ENCODE data around the gene ITPK1.

The ITPK1 gene

GRCh38 chr14:93044556-93044955 lies 71.2 kb downstream of the ITPK1 start:
- no peak for DNase-seq (ENCODE audit: low read depth in 2 of 2)

- no peak for DNase-seq (ENCODE audit: low read depth in 2 of 2)
Measured at GRCh38 chr14:93044121-93044520, 71.6 kb downstream of the ITPK1 start.

GRCh38 chr14:93042968-93043940 lies 72.5 kb downstream of the ITPK1 start:
- no peak for DNase-seq (ENCODE audit: low read depth in 2 of 2)

GRCh38 chr14:93041830-93042229 lies 73.9 kb downstream of the ITPK1 start:
- no peak for DNase-seq (ENCODE audit: low read depth in 2 of 2)

GRCh38 chr14:93040982-93041381 lies 74.7 kb downstream of the ITPK1 start:
- DNase-seq (ENCODE audit: low read depth in 2 of 2) = no peak

- no peak for DNase-seq (ENCODE audit: low read depth in 2 of 2)
Measured at GRCh38 chr14:93040443-93040842, 75.3 kb downstream of the ITPK1 start.

GRCh38 chr14:93039649-93040315 lies 75.9 kb downstream of the ITPK1 start:
- DNase-seq (ENCODE audit: low read depth in 2 of 2) = no peak

GRCh38 chr14:93037351-93037750 lies 78.4 kb downstream of the ITPK1 start:
- DNase-seq (ENCODE audit: low read depth in 2 of 2) = no peak

- no peak for DNase-seq (ENCODE audit: low read depth in 2 of 2)
Measured at GRCh38 chr14:93036652-93037345, 78.9 kb downstream of the ITPK1 start.

- DNase-seq (ENCODE audit: low read depth in 2 of 2) = no peak
Measured at GRCh38 chr14:93035917-93036651, 79.6 kb downstream of the ITPK1 start.

- no peak for DNase-seq (ENCODE audit: low read depth in 2 of 2)
Measured at GRCh38 chr14:93035585-93035916, 80.2 kb downstream of the ITPK1 start.

- DNase-seq (ENCODE audit: low read depth in 2 of 2) = no peak
Measured at GRCh38 chr14:93034671-93034994, 81.1 kb downstream of the ITPK1 start.

GRCh38 chr14:93033983-93034670 lies 81.6 kb downstream of the ITPK1 start:
- peak in 1 of 2 donors; percentile 13 for DNase-seq (ENCODE audit: low read depth in 2 of 2)

GRCh38 chr14:93033084-93033982 lies 82.4 kb downstream of the ITPK1 start:
- no peak for DNase-seq (ENCODE audit: low read depth in 2 of 2)

- no peak for DNase-seq (ENCODE audit: low read depth in 2 of 2)
Measured at GRCh38 chr14:93032421-93032936, 83.2 kb downstream of the ITPK1 start.

GRCh38 chr14:93031505-93032315 lies 84.0 kb downstream of the ITPK1 start:
- DNase-seq (ENCODE audit: low read depth in 2 of 2) = no peak

- no peak for DNase-seq (ENCODE audit: low read depth in 2 of 2)
Measured at GRCh38 chr14:93030761-93031160, 85.0 kb downstream of the ITPK1 start.

GRCh38 chr14:93029911-93030508 lies 85.7 kb downstream of the ITPK1 start:
- DNase-seq (ENCODE audit: low read depth in 2 of 2) = no peak

- no peak for DNase-seq (ENCODE audit: low read depth in 2 of 2)
Measured at GRCh38 chr14:93029417-93029816, 86.3 kb downstream of the ITPK1 start.
